Activated CD4-positive, alpha-beta T cell treated with anti-CD3 and anti-CD28 coated beads for 48 hours (primary cell): ENCODE measurements around the gene GPR180.
A peak's percentile ranks its signal among the peaks of the same experiment; 100 is the strongest.

Experiments
- DNase-seq: peaks from one replicate; pipeline ENCODE4 v3.0.0-alpha.2; 2020

Gene GPR180

DNA sequence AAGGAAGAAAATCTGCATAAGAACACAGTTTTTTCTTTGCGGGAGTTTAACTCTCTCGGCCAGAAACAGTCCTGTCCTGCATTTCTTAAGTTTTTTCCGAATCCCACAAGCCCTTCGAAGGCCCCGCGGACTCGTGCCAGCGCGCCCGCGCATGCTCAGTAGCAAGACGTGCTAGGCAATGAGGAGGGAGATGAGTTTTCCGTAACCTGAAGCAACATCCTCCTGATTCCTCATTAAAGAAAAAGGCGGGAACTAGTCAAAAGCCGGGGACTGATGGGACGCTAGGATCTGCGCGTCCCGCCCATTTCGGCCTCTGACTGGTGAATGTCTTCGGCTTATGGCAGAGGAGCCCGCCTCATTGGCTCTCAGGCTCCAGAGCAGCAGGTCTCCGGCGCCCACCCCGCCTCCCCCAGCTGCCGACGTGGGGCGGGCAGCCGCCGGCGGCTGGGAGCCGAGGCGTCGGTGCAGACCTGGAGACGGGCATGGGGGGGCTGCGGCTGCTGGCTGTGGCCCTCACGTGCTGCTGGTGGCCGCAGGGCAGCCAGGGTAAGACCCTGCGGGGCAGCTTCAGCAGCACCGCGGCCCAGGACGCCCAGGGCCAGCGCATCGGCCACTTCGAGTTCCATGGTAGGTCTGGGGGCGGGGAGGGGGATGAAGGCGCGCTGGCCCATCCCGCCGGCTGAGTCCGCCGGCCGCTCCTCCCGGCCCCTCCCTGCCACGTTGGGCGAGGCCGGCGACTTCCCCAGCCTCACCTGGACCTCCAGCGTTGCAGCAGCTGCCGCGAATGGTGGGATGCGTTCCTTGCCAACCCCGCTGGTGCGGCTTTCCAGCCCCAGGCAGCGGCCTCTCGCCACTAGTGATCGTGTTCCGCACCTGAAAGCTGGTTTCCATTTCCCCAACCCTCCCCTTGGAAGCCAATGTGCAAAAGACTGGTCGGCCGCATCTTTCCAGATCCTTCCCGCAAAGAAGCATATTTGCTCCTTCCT lies at the start of gene GPR180:
TSS of gene GPR180 (plus strand) at position 412 of the 986 bp plus-strand sequence. CDS start at position 483, 71 bp downstream.
- DNase-seq: peak; percentile 93

DNA sequence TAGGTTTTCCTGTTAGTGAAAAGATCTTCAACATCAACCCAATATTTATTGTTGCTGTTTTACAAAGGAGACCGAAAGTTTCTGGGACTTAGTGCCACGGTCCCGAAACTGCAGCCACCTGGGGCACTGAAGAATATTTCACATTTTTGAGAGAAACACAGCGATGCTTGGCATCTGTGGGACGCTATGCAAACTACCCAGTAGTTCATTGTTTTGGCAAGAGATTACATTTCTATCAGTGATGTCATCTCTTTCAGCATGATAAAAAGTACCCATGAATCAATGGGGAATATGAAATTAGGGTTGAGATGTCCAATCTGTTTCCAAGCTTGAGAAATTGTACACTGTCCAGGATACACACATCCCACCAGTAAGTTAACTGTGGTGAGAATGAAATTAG lies 49.6 kb upstream of the GPR180 start:
- no peak for DNase-seq

DNA sequence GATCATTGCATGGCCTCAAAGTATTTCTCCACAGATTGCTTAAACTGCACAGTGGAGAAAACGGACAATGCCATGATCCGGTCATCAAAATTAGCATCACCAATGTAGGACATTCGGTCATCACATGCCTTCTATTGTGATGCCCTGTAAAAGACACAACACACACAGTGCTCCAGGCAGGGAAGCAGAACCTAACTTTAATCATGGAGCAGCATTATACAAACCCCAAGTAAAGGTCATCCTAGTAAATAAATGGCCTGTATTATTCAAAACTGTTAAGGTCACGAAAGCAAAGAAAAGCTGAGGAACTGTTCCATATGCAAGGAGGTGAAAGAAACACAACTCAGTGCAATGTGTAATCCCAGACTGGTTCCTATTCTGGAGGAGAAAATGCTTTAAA lies 47.9 kb upstream of the GPR180 start:
- DNase-seq: no peak

DNA sequence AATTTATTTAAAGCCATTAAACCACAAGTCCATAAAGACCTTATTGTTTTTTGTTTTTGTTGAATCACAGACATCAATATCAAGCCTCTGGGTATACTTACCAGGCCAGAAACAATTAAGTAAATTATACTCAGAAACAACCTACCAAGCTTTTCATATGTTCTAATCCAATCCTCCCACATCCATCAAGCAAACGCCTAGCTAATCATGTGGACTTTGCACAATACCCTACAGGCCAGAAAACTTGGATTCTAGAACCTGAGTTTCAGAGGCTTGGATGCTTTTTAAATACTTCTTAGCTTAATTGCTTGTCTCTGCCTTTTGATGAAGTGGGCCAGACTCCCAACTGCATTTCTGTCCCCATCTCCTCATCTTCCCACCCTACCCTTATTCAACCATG lies 45.6 kb upstream of the GPR180 start:
- no peak for DNase-seq

DNA sequence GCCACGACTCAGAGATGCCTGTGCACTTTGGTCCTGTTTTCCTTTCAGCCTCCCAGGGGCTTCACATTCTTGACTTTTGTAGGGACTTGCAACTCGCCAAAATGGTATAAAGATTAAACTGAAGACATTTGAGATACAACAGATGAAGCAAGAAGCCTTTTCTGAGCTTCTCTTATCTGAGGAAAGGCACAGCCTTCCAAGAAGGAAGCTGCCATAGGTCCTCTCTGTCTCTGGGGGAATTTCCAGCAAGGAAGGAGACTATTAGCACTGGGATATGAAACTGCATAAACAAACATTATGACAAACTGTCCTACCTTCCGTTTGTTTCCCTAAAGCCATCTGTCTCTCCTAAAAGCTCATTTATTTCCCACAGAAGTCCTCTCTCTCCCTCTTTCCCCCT lies 45.0 kb upstream of the GPR180 start:
- DNase-seq: no peak

DNA sequence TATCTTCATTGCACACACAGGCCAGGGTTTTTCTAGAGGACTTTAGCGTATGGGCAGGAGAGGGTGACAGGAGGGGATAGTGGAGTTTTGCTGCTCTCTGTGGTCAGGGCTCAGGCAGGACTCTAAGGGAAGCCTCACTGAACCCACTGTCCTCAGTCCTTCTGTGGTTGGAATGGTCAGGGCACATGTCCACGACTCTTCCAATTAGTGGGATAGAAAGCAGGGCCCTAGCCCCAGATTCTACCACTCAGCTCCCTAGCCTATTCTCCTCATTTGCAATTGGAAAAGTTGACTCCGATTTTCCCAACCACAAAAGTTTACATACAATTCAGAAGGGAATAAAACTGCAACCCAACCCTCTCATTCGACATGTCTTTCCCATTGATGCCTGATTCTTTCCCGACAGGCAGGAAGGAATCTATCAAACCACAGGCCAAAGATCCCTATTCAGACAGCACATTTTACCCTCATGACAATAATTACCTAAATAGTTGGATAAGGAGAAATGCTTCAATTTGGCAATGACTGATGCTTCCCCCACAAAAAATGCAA lies 43.9 kb upstream of the GPR180 start:
- no peak for DNase-seq

DNA sequence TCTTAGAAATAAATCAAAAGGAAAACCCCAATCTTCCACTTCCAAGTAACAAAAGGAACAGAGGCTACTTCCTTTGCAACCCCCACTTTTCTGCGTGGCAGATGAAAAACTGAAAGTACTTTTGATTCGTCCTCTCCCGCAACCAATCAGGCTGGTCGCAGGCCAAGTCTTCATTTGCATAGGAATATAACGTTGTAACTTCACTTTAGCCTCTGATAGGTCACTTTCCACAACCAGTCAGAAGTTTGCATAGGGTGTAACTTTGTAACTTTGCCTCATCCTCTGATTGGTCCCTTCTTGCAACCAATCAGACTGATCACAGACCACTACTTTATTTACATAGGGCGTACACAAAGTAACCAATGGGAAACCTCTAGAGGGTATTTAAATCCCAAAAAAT lies 42.9 kb upstream of the GPR180 start:
- peak; percentile 28 for DNase-seq

DNA sequence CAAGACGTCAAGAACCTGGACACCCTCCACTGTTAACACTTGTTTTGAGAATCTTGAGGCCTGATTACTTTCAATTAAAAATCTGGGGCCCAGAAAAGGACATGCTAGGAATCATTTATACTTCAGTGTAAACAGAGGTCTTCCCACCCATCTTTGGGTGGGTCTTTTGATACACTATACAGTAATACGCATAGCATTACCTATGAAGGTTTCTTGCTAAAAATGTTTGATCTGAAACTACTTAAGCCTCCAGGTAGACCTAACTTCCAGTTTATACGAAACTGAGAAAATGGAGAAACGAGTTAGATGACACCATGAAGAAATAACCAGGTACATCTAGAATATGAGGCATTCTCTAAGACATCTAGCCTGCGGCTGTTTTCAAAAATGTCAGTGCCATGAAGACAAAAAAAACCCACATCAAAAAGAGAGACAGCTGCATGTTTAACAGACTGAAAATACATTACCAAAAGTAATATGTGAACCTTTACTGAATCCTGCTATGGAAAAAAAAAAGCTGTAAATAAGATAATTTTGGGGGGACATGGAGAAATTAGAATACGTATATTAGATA lies 42.3 kb upstream of the GPR180 start:
- no peak for DNase-seq

DNA sequence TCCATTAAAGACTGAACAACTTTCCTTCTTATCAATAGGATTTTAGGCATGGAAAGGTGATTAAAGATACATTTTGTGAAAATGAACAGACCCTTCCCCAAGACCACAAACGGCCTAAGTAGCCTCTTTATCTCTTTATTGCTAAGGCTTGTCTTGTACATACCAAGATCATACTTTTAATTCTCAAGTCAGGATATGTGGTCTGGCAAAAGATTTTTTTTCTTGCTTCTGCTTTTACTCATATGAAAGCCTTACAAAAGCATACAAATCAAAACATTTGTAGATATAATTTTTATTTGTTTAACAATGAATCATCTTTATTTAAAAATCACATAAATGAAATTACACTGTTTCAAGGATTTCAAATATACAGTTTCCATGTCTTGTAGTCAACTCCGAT lies 41.5 kb upstream of the GPR180 start:
- no peak for DNase-seq

DNA sequence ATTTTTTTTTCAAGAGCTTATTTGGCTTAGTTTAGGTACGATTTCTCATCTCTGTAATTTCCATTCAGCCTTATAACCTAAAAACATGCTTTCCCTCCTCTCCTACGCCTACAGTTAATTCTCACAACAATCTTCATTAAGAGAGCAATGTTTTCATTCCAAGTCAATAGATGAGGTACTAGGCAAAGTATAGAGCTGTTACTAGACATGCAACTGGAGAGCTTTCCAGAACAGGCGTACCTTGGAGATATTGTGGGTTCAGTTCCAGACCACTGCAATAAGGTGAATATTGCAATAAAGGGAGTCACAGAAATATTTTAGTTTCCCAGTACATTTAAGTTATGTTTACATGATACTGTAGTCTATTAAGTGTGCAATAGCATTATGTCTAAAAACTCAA lies 40.5 kb upstream of the GPR180 start:
- DNase-seq: no peak

DNA sequence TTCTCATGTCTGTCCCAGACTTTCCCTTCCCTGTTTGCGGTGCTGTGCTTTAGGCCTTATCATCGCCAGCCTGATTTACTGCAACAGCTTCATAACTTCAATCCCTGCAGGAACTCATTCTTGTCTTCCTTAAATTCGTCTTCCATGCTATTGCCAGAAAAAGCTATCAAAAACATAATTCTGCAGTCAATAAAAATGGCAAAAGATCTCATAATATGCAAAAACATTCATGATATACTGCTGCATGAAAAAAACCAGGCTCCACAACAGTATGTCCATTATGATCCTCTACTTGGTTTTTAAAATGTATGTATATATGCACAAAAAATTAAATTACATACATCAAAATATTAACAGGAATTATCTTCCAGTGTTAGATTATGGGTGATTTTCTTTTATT lies 34.1 kb upstream of the GPR180 start:
- no peak for DNase-seq

DNA sequence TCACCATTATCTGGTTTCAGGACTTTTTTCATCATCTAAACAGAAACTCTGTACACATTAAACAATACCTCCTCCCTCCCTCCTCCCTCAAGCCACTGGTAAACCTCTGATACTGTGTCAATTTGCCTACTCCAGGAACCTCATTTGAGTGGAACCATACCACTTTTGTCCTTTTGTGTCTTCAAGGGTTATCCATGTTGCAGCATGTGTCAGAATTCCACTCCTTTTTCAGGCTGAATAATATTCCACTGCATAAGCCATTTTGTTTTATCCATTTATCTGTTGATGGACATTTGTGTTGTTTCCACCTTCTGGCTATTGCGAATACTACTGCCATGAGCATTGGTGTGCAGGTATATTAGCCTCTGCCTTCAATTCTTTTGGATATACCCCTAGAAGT lies 33.2 kb upstream of the GPR180 start:
- DNase-seq: no peak

DNA sequence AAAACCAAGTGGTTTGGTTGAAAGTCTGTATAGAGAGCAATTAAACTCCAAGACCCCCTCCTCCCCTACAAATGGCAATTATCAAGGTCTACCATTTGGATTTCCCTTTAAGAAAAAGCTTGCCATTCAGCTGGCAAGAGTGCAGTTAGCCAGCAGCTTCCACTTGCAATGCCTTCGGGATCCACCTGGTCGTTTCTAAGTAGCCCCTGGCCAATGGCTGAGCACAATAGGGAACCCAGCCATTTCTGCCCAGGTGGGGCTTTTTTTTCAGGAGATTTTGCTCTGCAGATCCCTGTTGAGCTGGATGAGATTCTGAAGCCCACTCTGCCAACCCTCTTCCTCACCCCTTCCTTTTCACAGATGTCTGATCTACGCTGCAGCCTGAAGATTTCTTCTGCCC lies 32.0 kb upstream of the GPR180 start:
- DNase-seq: no peak

DNA sequence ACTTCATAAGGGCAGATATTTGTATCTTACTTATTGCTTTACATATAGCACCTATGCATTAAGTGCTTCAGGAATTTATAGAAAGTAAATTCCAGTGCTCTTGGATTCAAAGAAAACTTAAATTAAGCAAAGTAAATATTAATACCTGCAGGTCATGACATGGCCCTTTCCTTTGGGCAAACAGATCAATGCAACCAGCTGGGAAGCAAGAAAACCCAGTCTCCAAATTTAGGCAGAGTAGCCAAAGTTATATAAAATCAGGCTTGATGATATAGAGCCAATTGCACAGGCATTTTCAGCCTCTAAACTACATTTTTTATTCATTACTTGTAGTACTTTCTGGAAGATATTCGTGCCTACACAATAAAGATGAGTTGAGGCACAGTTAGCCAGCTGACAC lies 22.6 kb upstream of the GPR180 start:
- no peak for DNase-seq

DNA sequence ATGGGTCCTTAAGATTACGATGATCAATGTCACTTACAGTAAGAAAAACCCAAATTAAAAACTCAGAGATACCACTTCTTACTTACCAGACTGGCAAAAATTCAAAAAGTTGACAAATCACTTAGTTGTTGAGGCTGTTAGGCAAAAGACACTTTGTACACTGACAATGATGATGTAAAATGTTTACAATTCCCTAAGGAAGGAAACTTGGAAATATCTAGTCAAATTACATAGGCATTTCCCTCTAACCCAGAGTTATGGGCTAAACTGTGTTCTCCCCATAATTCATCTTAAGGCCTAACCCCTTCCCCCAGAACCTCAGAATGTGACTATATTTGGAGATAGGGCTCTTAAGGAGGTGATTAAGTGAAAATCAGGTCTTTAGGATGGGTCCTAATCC lies 17.7 kb upstream of the GPR180 start:
- no peak for DNase-seq

DNA sequence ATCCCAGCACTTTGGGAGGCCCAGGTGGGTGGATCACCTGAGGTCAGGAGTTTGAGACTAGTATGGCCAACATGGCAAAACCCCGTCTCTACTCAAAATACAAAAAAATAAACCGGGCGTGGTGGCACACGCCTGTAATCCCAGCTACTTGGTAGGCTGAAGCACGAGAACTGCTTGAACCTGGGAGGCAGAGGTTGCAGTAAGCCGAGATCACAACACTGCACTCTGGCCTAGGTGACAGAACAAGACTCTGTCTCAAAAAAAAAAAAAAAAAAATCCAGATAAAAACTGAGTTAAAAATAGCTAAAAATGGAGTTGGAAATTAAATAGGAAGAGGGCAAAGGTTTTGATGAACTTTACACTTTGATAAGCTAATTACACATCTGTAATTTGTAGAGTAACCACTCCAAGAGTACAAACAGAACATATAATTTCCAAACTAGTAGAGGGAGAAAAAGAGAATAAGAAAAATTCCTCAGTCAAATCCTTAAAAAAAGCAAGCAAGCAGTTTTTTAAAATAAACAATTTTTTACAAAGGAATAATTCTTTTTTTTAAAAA lies 16.0 kb upstream of the GPR180 start:
- no peak for DNase-seq

DNA sequence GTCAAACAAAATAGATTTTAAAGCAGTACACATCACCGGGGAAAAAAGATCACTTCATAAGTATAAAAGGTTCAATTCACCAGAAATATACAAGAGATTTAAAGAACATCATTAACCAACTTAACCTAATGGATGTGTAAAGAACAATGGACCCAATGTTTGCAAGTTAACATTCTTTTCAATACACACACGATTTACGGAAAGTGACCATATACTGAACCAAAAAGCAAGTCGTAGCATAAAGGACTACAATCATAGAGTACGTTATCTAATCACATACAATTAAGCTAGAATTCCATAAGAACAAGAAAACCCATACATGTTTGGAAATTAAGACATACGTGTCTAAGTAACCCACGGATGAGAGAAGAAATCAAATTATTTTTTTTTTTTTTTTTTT lies 15.3 kb upstream of the GPR180 start:
- DNase-seq: no peak

DNA sequence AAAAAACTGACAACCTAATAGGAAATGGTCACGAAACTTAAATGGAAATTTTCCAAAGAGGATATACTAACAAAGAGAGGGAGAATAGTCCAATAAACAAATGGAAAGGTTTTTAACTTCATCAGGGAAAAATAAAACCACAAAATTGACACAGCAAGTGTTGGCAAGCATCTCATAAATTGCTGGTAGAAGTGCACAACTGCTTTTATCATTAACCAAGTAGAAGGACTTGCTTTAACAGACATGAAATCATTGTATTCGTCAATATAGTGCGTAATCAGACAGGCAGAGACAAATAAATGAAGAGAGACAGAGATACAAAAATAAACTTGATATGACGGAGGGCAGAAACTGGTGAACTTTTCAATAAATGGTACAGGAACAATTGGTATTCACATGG lies 13.1 kb upstream of the GPR180 start:
- DNase-seq: no peak

DNA sequence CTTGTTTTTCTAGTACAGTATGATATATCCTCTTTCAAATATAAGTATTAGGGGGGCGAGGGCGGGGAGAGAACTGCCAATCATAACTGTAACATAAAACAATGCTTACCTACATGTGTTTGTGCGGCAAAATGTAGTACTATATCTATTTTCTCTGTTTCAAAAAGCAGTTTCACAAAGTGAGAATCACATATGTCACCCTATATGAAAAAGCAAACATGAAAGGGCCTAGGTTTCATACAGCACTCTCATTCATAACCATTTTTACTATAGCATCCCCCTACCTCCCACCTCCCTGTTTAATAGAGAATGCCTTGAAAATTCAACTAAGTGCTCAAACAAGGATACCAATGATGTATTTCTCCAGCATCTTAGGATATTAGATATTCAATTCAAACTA lies 10.9 kb upstream of the GPR180 start:
- no peak for DNase-seq

DNA sequence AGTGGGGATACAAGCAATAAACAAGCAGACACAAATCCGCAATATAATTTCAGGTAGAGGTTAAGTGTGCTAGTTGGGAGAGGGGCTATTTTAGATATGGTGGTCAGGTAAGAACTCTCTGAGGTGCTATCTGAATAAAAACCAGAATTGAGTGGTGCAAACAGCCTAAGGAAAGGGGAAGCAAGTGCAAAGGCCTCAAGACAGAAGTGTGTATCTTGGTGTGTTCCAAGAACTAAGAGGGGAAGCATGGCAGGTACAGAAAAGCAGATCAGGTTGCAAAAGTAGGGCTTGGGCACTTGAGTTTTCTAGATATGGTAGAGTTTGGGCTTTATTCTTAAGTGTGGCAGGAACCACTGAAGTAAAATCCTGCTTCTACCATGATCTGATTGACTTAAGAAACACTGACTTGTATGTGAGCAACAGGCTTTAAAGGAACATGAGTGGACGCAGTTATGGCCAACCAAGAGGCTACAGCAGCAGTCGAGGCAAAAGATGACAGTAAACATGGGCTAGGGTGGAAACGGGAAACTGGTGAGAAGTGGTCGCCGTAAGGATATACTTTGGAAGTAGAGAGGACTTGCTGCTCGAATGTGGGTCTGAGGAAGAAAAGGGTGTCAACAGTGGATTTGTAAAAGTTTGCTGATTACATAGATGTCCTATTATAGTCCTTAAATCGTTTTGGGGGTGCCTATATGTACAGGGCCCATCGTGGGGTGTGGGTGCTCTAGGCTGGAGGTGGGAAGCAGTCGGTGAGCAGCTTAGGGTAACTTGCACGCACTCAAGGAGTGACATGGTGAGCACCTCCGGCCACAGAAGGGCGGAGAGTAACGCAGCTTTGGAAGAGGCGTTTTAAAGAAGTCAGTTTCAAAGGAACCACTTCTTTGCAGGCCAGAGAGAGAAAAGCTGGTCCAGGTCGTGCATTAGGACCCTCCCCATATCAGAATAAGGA lies 6.4 kb upstream of the GPR180 start:
- peak; percentile 41 for DNase-seq

DNA sequence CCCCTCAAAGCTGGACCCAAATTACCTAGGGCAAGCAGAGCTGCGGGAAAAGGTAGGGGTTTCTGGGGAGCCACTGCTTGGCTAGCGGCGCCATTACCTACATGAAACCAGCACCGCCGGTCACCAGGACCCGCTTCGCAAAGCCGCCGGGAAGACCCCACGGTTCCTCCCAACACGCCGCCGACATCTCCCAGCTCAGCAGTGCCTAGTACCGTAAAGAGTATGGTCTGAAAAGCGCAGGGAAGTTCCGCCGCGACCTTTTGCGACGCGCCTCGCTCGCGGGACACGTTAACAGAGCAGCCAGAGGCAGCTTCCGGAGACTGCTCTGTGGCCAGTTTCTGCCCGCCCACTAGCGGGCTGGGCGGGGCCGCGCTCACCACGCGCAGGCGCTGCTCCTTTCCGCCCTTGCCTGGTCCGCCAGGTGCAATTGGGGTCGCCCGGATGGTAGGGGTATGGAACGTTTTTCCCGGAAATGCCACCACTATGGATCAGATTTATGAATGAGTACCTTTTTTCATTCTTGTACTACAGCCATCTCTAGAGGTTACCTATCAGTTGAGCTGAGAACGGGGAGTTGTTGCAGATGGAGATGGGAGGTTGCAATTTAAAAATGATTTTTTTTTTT lies 5.6 kb upstream of the GPR180 start, which contains the start of gene TGDS:
TSS of gene TGDS (minus strand) at position 203 of the 625 bp plus-strand sequence. CDS start at position 187, 16 bp downstream.
- peak; percentile 93 for DNase-seq

DNA sequence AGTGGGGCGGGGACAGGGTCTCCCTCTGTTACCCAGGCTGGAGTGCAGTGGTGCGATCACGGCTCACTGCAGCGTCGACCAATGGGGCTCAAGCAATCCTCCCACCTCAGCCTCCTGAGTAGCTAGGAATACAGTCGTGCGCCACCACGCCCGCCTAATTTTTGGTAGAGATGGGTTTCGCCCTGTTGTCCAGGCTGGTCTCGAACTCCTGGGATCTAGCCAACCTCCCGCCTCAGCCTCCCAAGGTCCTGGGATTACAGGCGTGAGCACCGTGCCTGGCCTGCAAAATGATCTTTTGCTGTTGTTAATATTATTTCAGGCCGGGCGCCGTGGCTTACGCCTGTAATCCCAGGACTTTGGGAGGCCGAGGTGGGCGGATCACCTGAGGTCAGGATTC lies 5.1 kb upstream of the GPR180 start:
- DNase-seq: peak; percentile 18
